Aortic smooth muscle cell (primary cell): ENCODE measurements around the gene SPRYD3. TPM values are rescaled to one million over a fixed set of nuclear protein-coding genes. Genes with fewer than 3 reads are reported as not detected.

Experiments
- total RNA-seq: library from RNA; depleted of rRNA; stranded (reverse); fragments of >200 nt; gene quantifications from 2 replicates; pipeline ENCODE4 v1.2.3, GENCODE V29; 2014

Gene SPRYD3, protein sequence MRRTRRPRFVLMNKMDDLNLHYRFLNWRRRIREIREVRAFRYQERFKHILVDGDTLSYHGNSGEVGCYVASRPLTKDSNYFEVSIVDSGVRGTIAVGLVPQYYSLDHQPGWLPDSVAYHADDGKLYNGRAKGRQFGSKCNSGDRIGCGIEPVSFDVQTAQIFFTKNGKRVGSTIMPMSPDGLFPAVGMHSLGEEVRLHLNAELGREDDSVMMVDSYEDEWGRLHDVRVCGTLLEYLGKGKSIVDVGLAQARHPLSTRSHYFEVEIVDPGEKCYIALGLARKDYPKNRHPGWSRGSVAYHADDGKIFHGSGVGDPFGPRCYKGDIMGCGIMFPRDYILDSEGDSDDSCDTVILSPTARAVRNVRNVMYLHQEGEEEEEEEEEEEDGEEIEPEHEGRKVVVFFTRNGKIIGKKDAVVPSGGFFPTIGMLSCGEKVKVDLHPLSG
- 32.5 and 44.7 TPM in 2 replicates for total RNA-seq

GRCh38 chr12:53079226-53080117 lies at the start of gene SPRYD3:
Gene SPRYD3 (minus strand): TSS chr12:53079390. CDS start chr12:53079333, 57 bp downstream.

GRCh38 chr12:53102883-53103807 lies 24.0 kb upstream of the SPRYD3 start, which contains the start of gene SOAT2:
Gene SOAT2 (plus strand): TSS chr12:53103486. CDS start chr12:53103578, 92 bp downstream.

GRCh38 chr12:53097564-53098353 lies 18.6 kb upstream of the SPRYD3 start, which contains the start of gene IGFBP6:
Gene IGFBP6 (plus strand): TSS chr12:53097667. CDS start chr12:53097718, 51 bp downstream.

DNA sequence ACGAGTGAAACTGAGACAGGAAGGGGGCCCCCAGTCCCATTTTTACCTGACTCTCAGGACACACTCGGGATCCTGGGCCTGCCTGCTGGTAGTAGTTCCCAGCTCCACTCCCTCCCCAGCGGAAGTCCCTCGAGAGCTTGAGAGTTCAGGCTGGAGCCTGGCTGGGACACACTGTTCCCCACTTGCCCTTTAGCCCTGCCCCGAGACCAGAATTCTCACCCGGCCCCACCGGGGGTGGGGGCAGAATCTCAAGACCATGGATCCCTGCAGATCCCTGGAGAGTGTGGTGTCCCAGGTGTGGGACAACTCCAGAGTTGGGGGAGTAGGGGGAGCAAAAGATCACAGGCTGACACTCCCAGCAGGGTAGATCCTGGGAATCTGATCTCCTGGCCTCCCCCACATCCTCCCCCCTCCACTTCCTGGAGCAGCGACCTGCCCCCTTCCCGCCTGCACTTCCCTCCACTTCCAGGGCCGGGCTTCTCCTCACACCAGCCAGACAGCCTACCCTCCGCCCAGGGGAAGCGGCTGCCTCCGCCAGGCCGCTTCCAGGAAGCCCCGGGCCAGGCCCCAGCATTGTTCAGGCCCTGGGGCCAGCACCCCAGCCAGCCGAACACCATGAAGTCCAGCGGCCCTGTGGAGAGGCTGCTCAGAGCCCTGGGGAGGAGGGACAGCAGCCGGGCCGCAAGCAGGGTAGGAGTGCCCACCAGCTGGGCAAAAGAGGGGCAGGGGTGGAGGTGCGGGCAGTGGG lies 29.4 kb downstream of the SPRYD3 start, which contains the start of gene TNS2:
TNS2 (plus strand) TSS at position 495 of the 748 bp plus-strand sequence; CDS start at position 616, 121 bp downstream.

Other genes with a start within 250 kb of the SPRYD3 start
- not detected in 2 replicates for gene KRT79, start 245.1 kb downstream of the SPRYD3 start, total RNA-seq
- gene KRT78, start 230.4 kb downstream of the SPRYD3 start, total RNA-seq, result not detected in 2 replicates
- gene KRT8, start 174.3 kb downstream of the SPRYD3 start, total RNA-seq, result 3.3 and 5.9 TPM in 2 replicates
- 5.7 and 7.8 TPM in 2 replicates for gene KRT18, start 130.3 kb downstream of the SPRYD3 start, total RNA-seq
- gene EIF4B, start 72.9 kb downstream of the SPRYD3 start, total RNA-seq, result 1,215 and 1,309 TPM in 2 replicates
- 59.5 and 66.4 TPM in 2 replicates for gene TNS2, start 29.3 kb downstream of the SPRYD3 start, total RNA-seq
- 1,840 and 2,414 TPM in 2 replicates for gene IGFBP6, start 18.3 kb upstream of the SPRYD3 start, total RNA-seq
- gene SOAT2, start 24.1 kb upstream of the SPRYD3 start, total RNA-seq, result 0.19 and 0.26 TPM in 2 replicates
- gene ZNF740, start 101.3 kb upstream of the SPRYD3 start, total RNA-seq, result 11.1 and 11.4 TPM in 2 replicates
- gene CSAD, start 101.5 kb upstream of the SPRYD3 start, total RNA-seq, result 10.4 and 12.0 TPM in 2 replicates
- gene ITGB7, start 127.9 kb upstream of the SPRYD3 start, total RNA-seq, result 1.5 and 2.1 TPM in 2 replicates
- gene RARG, start 152.8 kb upstream of the SPRYD3 start, total RNA-seq, result 42.1 and 48.3 TPM in 2 replicates
- 3.9 and 7.8 TPM in 2 replicates for gene ESPL1, start 188.9 kb upstream of the SPRYD3 start, total RNA-seq
- 963 and 1,329 TPM in 2 replicates for gene PFDN5, start 216.2 kb upstream of the SPRYD3 start, total RNA-seq
- 48.2 and 62.1 TPM in 2 replicates for gene MYG1, start 220.3 kb upstream of the SPRYD3 start, total RNA-seq
- 38.7 and 49.7 TPM in 2 replicates for gene AAAS, start 242.2 kb upstream of the SPRYD3 start, total RNA-seq